ENCODE measurements around the gene AFMID. TPM values are rescaled to one million over a fixed set of nuclear protein-coding genes. Genes with fewer than 3 reads are reported as not detected.

AFMID gene
- total and polyA plus RNA-seq, 9 of the 15 experiments (the other 6 are each of a cell fraction or from before 2014, with no cell fraction given) = 62.1 to 188 (median 74.4) TPM

- TF ChIP-seq TEAD4 (IDR thresholded peaks at IDR 0.05; ENCODE audit: low read length) (peak; percentile 12; the same call in 1 of the 2 replicates), TEAD4 (CRISPR knock-in tag; IDR thresholded peaks at IDR 0.05; ENCODE audit: borderline replicate concordance) (no peak), ZNF77 (CRISPR knock-in tag; IDR thresholded peaks at IDR 0.05) (no peak), MECOM (CRISPR knock-in tag; IDR thresholded peaks at IDR 0.05) (no peak), ZNF511 (CRISPR knock-in tag; IDR thresholded peaks at IDR 0.05) (no peak), SUPT5H (IDR thresholded peaks at IDR 0.05) (no peak; the same call in 1 of the 2 replicates), IRF2 (CRISPR knock-in tag; IDR thresholded peaks at IDR 0.05) (no peak), POLR2AphosphoS2 (IDR thresholded peaks at IDR 0.05; ENCODE audit: low read length) (no peak; the same call in 1 of the 2 replicates), RFX5 (IDR thresholded peaks at IDR 0.05; ENCODE audit: low read depth, low read length) (no peak), HMG20B (CRISPR knock-in tag; IDR thresholded peaks at IDR 0.05) (no peak), ZNF41 (CRISPR knock-in tag; conservative IDR thresholded peaks at IDR 0.05) (no peak), ARID1B (IDR thresholded peaks at IDR 0.05) (no peak), MBD2 (IDR thresholded peaks at IDR 0.05; ENCODE audit: borderline replicate concordance, low read depth) (no peak), ILK (tag; IDR thresholded peaks at IDR 0.05; ENCODE audit: borderline replicate concordance, low read depth) (no peak), FOS (IDR thresholded peaks at IDR 0.05; ENCODE audit: extremely low read depth, insufficient read length) (no peak), SOX6 (IDR thresholded peaks at IDR 0.05) (0 out of 2 replicates have a peak, but pooled peaks have one; percentile 17), COPS2 (conservative IDR thresholded peaks at IDR 0.05) (no peak), ZBTB8A (IDR thresholded peaks at IDR 0.05; ENCODE audit: partially characterized antibody) (no peak), MIER1 (IDR thresholded peaks at IDR 0.05; ENCODE audit: low read depth) (no peak), ZNF584 (CRISPR knock-in tag; IDR thresholded peaks at IDR 0.05; ENCODE audit: low read depth) (no peak), XRCC4 (IDR thresholded peaks at IDR 0.05; ENCODE audit: extremely low read depth, insufficient read depth, insufficient read length) (no peak)
- TF ChIP-seq, protein P1, sequence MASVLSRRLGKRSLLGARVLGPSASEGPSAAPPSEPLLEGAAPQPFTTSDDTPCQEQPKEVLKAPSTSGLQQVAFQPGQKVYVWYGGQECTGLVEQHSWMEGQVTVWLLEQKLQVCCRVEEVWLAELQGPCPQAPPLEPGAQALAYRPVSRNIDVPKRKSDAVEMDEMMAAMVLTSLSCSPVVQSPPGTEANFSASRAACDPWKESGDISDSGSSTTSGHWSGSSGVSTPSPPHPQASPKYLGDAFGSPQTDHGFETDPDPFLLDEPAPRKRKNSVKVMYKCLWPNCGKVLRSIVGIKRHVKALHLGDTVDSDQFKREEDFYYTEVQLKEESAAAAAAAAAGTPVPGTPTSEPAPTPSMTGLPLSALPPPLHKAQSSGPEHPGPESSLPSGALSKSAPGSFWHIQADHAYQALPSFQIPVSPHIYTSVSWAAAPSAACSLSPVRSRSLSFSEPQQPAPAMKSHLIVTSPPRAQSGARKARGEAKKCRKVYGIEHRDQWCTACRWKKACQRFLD (CRISPR knock-in tag; IDR thresholded peaks at IDR 0.05) = no peak
- TF ChIP-seq, protein P2, sequence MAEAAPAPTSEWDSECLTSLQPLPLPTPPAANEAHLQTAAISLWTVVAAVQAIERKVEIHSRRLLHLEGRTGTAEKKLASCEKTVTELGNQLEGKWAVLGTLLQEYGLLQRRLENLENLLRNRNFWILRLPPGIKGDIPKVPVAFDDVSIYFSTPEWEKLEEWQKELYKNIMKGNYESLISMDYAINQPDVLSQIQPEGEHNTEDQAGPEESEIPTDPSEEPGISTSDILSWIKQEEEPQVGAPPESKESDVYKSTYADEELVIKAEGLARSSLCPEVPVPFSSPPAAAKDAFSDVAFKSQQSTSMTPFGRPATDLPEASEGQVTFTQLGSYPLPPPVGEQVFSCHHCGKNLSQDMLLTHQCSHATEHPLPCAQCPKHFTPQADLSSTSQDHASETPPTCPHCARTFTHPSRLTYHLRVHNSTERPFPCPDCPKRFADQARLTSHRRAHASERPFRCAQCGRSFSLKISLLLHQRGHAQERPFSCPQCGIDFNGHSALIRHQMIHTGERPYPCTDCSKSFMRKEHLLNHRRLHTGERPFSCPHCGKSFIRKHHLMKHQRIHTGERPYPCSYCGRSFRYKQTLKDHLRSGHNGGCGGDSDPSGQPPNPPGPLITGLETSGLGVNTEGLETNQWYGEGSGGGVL (CRISPR knock-in tag; IDR thresholded peaks at IDR 0.05) = no peak
- TF ChIP-seq, protein P3, sequence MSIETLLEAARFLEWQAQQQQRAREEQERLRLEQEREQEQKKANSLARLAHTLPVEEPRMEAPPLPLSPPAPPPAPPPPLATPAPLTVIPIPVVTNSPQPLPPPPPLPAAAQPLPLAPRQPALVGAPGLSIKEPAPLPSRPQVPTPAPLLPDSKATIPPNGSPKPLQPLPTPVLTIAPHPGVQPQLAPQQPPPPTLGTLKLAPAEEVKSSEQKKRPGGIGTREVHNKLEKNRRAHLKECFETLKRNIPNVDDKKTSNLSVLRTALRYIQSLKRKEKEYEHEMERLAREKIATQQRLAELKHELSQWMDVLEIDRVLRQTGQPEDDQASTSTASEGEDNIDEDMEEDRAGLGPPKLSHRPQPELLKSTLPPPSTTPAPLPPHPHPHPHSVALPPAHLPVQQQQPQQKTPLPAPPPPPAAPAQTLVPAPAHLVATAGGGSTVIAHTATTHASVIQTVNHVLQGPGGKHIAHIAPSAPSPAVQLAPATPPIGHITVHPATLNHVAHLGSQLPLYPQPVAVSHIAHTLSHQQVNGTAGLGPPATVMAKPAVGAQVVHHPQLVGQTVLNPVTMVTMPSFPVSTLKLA (conservative IDR thresholded peaks at IDR 0.05) = peak in 1 of 2 experiments; percentile 39; a peak in 1 of 4 replicates
- TF ChIP-seq, protein P4, sequence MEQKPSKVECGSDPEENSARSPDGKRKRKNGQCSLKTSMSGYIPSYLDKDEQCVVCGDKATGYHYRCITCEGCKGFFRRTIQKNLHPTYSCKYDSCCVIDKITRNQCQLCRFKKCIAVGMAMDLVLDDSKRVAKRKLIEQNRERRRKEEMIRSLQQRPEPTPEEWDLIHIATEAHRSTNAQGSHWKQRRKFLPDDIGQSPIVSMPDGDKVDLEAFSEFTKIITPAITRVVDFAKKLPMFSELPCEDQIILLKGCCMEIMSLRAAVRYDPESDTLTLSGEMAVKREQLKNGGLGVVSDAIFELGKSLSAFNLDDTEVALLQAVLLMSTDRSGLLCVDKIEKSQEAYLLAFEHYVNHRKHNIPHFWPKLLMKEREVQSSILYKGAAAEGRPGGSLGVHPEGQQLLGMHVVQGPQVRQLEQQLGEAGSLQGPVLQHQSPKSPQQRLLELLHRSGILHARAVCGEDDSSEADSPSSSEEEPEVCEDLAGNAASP (IDR thresholded peaks at IDR 0.05) = no peak
These were observed 10.6 kb upstream of the AFMID start (continued) for GRCh38 chr17:78176548-78177025.
